ENCODE measurements around the gene UST.

DNA sequence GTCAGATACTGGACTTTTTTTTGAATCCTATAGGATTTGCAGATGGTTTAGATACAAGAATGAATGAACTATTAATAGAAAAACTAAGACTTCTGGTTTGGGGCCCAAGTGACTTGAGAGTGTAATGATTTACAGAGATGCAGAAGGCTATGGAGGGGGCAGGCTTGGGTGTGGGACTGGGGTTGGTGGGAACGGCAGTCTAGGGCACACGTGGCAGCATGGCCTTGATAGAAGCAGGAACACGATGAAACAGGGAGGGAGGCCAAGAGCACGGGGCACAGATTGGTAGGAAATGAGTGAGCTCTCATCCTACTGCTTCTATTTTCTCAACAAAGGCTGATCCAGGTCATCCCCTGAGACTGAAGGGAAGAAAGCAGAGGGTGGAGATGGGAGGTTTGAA is 3.4 kb upstream of the UST start:
- TF ChIP-seq CTCF (IDR thresholded peaks at IDR 0.05) (no peak), POLR2A (IDR thresholded peaks at IDR 0.05) (no peak)

Data from right lobe of liver (tissue), 4 donors.